Medulla oblongata (tissue), 1 donor: ENCODE data around the gene GRK7.
"Not testable (repeated sequence)": the region's sequence is repeated elsewhere in the genome, so short reads cannot be mapped to it uniquely, and the experiment has no call there.

Experiments
- DNase-seq: peaks from one replicate; pipeline ENCODE4 v3.0.0-alpha.2; 2015; ENCODE audit errors: extremely low spot score

GRK7 gene

GRCh38 chr3:141795276-141795675 is 32.1 kb downstream of the GRK7 start:
- peak; percentile 52 for DNase-seq

GRCh38 chr3:141795741-141796080 is 32.5 kb downstream of the GRK7 start:
- DNase-seq, result no peak

DNA sequence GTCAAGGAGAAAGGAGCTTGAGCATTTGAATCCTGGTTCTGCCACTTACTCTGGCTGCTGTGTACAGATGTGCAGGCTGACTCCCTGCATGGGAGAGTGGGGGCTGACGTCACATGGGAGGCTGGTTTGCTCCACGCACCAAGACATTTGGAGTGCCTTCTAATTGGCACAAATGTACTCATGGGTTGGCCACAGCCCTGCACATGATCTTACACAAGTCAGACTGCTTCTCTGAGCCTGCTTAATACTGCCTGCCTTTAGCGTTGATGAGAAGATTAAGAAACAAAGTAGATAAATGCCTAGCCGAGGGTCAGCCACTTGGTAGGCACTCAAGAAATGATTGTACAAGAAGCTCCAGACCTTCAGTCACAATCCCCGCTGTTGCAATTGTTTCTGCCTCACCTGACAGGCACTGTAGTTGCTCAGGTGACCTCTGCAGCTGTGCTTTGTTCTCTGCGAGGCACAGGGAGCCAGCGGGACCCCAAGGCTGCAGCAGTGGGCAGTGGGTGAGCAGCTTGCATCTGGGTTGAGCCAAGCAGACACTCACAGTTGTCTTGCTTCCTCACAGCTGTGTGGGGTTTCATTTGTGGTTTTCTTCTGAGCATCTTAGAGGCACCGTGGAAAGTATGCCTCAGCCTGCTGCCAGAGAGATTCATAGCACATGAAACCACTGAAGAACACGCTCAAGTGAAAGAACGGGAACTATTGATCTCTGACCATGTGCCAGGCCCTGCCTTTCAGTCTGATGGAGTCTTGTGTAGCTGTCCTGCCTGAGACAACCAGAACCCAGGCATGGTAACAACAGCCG is 33.1 kb downstream of the GRK7 start:
- peak; percentile 46 for DNase-seq

GRCh38 chr3:141796889-141797781 is 33.9 kb downstream of the GRK7 start:
- peak; percentile 27 for DNase-seq

- no peak for DNase-seq
These were observed 34.7 kb downstream of the GRK7 start for GRCh38 chr3:141797819-141798447.

DNA sequence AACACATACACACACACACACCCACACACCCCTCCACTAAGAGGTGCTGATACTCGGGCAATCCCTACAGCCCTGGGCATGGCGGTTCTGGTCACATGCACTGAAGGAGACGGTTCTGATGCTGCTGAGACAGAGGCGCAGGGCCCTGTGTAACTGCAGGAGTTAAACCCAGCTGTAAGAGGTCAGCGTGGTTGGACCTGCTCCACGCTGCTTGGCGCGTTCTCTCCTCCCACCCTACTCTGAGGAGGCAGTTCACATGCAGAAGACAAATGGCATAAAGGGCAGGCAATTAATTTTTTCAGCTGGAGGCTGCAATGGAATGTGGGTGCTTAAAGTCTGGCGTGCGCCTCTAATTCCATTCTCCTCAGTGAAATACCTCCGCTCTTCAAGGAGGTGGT is 35.2 kb downstream of the GRK7 start:
- no peak for DNase-seq

GRCh38 chr3:141802316-141803077 is 39.3 kb downstream of the GRK7 start:
- DNase-seq, result no peak

DNA sequence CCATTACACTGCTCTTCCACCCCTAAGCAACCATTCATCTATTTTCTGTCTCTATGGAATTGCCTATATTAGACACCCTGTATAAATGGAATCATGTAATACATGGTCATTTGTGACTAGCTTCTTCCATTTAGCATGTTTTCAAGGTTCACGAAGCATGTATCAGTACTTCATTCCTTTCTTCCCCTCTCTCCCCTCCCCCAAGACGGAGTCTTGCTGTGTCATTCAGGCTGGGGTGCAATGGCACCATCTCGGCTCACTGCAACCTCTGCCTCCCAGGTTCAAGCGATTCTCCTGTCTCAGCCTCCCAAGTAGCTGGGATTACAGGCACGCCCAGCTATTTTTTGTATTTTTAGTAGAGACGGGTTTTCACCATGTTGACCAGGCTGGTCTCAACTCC is 40.3 kb downstream of the GRK7 start:
- DNase-seq, result not testable (repeated sequence)

DNA sequence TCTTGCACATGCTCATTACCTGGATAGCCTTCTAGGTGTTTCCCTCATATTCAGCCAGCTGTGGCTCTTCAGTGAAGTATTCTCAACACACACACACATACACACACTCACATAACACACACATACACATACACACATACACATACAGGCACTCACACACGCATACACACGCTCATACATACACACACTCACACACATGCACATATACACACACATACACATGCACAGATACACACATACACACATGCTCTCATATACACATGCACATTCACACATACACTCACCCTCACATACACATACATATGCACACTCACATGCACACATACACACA is 41.2 kb downstream of the GRK7 start:
- DNase-seq, result no peak

DNA sequence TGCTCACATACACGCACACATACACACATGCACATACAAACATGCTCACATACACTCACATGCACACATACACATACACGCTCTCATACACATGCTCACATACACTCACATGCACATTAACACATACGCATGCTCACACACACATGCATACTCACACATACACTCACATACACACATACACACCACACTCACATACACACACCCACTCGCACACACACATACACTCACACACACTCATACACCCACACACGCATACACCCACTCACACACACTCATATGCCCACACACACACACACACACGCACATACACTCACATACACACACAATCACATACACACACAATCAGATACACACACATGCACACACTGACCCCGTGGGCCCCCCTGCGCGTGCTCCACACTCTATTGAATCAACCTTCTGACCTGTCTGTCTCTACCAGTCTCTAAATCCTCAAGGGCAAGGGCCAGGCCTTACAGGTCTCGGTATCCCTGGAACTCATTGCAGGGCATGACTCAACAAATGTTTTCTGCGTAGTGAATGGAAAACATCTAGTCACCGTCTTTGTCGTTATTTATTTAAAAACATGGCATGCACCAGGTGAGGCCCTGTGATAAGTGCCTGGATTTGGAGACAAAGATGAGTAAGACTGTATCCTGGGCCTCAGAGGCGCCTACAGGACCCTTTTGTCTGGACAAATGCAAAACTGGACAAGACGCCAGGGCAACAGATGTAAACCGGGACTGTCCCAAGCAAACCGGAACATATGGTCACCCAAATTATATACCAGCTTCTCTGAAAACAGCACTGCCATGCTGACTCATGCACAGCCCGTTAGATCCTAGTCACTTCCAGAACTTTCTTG is 41.8 kb downstream of the GRK7 start:
- DNase-seq, result no peak

DNA sequence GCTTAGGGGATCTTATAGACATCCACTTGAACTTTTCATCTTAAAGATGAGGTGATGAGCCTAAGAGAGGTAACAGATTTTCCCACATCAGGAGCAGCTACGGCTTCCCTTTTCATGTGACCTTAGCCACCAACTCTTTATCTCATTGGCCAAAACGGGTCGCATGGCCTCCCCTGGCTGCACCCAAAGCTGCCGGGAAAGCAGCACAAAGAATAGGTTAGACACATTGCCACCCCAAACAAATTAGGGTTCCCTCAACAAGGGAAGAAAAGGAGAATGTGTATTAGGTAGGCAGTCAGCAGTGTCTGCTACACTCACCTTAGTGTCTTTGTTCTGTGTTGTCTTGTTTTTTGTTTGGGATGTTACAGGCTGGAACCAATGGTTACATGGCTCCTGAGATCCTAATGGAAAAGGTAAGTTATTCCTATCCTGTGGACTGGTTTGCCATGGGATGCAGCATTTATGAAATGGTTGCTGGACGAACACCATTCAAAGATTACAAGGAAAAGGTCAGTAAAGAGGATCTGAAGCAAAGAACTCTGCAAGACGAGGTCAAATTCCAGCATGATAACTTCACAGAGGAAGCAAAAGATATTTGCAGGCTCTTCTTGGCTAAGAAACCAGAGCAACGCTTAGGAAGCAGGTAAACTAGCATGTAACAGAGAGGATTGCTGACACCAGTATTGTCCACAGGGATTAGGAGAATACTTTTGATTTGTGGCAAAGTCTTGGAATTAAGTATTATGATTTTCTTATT is 44.2 kb downstream of the GRK7 start:
- no peak for DNase-seq

GRCh38 chr3:141808586-141808985 is 45.4 kb downstream of the GRK7 start:
- no peak for DNase-seq

DNA sequence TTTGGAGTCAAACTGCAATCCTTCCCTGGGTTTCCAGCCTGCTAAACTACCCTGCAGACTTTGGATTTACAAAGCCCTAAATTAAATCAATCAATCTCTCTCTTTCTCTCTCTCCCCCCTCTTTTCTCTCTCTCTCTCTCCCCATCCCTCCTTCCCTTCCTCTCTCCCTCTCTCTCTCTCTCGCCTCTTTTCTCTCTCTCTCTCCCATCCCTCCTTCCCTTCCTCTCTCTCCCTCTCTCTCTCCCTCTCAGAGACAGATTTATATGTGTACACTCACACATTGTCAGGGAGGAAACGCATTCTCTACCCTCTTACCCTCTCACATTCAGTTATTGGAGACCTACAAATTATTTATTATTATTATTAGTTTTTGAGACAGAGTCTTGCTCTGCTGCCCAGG is 47.0 kb downstream of the GRK7 start:
- DNase-seq, result no peak

- no peak for DNase-seq
These were observed 48.1 kb downstream of the GRK7 start for GRCh38 chr3:141811348-141811747.

GRCh38 chr3:141812084-141812483 is 48.9 kb downstream of the GRK7 start:
- DNase-seq, result no peak

- no peak for DNase-seq
These were observed 49.4 kb downstream of the GRK7 start for GRCh38 chr3:141812586-141812985.
